GM18951 (cell line): Measurements from ENCODE around the gene SMIM27.
"Not testable (repeated sequence)": the region's sequence is repeated elsewhere in the genome, so short reads cannot be mapped to it uniquely, and the experiment has no call there.

Experiments used
- POLR2A ChIP-seq: IDR thresholded peaks from 4 replicates; pipeline ENCODE4 v1.6.1; 2011; ENCODE audit warnings: mild to moderate bottlenecking; ENCODE audit not compliant: insufficient read length, insufficient read depth; ENCODE audit errors: extremely low read depth
- in situ Hi-C: fragments of 300-500 bp; cut with MboI; formaldehyde crosslinking; loops from one replicate; pipeline ENCODE4 v1.12.0; 2022; ENCODE audit warnings: low sequenced_read_pairs, mixed read lengths, inconsistent platforms; ENCODE audit not compliant: unreplicated experiment

Gene SMIM27

DNA sequence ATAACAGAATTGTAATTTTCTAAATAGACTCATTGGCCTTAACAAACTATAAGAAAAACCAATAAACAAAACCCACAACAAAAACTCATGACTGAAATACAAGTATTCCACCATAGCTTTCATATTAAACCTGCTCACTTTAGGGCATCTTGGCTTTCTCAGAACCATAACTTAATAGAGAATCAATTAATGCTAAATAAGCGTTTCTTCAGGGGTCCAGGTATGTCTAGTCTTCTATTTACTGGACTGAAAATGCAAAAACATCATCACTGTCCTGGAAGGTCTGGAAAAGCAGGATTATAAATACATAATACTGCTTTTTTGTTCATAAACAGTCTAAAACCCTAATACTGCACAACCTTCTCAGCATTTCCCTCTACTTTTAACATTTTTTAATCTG, 6.2 kb upstream of the SMIM27 start:
- in situ Hi-C loops = no loop called here
- no peak for TF ChIP-seq POLR2A

DNA sequence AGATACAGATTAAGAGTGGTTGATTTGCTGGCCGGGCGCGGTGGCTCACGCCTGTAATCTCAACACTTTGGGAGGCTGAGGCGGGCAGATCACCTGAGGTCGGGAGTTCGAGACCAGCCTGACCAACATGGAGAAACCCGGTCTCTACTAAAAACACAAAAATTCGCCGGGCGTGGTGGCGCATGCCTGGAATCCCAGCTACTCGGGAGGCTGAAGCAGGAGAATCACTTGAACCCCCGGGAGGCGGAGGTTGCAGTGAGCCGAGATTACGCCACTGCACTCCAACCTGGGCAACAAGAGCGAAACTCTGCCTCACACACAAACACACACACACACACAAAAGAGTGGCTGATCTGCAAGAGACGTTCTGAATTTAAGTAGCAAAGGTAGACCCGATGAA, 3.9 kb upstream of the SMIM27 start:
- in situ Hi-C loops = not testable (repeated sequence)

DNA sequence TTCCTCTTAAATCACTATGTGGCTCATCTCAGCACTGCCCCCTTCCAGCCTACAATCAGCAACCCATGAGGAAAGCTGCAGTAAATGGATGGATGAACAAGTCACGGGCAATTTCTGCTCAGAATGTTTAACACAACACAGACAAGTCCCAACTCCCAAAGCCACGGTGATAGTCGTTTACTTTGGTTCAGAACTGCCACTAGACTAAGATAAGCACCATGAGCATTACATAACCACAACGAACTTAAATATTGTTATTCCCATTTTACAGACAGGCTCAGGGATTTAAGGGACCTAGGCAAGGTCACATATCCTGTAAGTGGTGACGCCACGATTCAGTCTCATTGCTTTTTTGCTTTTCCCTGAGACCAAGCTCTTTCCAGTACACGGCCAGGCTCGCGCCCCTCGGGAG, 2.0 kb upstream of the SMIM27 start:
- in situ Hi-C loops = no loop called here

DNA sequence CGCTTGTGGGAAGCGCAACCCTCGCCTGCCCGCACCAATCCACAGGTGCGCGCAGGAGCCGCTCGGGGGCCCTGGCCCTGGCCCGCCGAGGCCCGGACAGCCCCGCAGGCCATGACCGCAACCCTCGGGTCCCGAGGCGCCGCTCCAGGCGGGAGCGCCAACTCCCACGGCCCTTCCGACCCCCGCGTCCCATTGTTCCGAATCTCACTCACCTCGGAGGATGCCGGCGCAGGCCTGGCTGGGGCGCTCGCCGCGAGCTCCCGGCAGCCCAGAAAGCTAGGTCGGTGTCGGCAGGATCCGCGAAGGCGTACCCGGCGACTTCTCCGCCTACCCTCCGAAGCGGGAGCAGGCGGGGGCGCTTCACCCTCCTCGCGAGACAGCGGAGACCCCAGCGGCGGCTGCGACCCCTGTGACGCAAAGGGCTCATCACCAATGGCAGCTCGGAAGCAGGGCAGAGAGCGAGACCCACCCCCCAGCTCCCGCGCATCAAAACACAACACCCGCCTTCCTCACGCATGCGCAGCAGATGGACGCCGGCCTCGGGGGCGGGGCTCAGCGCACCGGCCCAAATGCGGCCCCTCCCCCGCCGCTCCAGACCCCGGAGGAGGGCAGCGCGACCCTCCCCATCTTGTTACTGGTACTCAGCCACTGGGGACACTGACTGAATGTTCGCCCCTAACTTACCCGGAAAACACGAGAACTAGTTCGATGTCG, 1.4 kb upstream of the SMIM27 start:
- TF ChIP-seq POLR2A = peak; percentile 54
- in situ Hi-C loops = no loop called here

More for the DNA sequence above, 2.0 kb upstream of the SMIM27 start:
- TF ChIP-seq POLR2A = no peak

DNA sequence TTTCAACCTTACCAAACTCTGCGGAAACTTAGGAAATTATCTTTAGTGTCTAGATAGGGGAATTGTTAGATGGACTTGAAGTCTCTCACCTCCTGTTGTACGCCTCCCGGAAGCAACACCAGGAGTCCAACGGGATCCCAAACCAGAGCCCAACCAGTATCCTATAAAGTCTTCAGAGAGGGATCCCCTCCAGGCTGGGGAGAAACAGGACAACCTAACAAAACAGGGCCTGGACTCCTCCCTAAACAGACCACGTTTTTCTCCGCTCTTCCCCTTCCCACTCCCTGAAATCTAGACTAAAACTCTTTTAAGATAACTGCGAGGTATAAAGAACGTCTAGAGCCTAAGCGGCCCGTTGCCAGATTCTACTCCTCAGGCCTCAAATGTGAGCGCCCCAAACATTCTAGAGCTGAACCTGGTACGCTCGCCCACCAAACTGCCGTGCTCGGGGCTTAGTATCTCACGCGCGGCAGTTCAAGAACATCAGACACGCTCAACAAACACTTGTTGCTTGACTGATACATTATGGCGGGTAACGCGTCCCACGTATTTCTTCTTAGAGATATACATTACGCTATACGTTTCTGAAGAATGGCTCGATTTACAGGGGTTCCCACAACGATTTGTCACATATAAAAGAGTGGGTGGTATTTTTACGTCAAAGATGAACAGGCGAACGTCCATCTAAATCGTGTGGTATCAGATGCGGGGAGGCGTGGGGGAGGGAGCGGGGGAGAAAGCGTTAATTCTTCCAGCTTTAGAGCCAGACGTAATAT, 663 bp upstream of the SMIM27 start:
- no peak for TF ChIP-seq POLR2A
- in situ Hi-C loops = no loop called here

DNA sequence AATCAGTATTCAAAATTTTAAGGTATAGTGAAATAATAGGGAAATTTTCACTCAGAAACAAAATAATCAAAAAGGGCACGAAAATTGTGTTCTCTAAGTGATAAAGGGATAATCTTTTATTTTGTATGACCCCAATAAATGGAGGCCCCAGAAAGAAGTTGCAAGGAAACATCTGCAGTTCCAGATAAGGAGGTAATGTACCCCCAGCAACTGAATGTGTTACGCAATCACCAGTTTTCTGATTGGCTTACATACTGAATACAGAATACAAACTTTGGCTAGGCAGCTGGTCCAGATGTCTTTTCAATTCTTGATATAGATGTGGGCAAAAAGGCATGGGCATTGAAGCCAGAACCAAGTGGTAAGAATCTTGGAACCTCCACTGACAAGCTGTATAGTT, 2.0 kb downstream of the SMIM27 start:
- in situ Hi-C loops = no loop called here
- TF ChIP-seq POLR2A = no peak

DNA sequence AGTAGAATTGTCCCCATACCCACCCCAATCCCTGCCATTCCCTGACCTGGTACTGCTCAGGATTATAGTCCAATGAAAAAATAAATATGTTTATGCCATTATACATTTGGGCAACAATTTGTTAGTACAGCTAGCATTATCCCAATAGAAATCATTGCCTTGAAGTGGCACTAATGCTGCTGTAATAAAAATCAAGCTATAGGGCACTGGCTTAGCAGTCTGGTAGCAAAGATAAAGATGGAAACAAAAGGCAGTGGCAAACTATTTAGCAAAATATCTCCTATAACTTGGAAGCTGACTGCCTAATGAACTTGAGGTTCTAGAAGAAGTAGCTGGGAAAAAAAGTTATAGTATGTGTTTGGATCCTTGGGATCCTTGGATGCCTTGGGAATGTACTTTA, 2.5 kb downstream of the SMIM27 start:
- in situ Hi-C loops = no loop called here
- no peak for TF ChIP-seq POLR2A

DNA sequence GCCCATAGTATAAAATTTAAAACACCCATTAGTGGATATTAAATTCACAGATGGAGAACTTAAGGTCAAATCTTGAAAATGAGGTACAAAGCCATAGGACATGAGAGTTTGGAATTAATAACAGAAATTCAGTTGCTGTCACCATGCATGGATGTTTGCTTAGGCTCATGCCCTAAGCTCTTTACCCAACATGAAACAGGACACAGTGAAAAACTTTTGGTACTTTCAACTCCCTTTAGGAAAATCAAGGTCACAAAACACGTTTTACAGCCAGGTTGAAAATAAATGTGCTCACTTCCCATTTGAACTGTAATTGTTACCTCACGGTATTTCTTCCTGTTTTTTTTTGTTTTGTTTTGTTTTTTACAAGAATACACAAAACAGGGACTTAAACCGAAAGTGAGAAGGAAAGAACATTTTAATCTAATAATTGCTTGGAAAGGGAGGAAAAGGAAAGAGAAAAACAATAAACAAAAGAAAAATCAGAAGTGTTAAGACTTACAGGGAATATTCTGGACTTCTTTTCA, 6.3 kb downstream of the SMIM27 start:
- in situ Hi-C loops = no loop called here
- TF ChIP-seq POLR2A = no peak

DNA sequence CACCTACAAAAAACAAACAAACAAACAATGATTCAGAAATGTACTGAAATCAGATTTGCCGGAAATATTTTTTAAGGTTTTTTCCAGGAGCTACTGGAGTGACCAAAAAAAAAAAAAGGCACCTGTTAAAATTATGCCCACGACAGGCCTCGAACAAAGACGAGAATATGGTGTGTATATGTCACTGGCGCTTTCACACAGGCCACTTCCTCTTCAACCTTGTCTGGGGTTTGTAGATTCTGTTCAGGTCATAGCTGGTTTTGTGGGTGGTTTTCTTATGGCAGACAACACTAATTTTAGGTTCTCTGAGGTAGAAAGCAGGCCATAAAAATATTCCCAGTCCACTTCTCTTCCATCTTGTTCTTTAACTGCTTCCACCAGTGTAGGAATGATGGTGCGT, 13.8 kb downstream of the SMIM27 start:
- in situ Hi-C loops = no loop called here
- no peak for TF ChIP-seq POLR2A

DNA sequence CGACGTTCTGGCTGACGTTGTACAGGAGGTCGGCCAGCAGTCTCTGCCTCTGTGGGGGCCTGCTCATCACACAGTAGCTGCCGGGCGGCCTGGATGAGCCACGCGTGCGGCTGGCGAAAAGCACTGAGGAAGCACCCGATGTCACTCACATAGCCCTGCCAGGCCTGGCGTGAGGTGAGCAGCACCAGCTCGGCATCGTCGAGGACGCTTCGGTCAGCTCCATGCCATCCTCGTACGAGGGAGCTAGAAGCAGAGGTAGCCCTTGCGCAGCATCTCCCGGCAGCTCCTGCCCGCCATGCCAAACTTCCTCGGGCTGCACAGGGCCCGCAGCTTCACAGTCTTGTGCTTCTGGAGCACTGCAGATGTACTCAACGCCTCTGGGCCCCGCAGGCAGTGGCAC, 14.6 kb downstream of the SMIM27 start:
- no peak for TF ChIP-seq POLR2A
- in situ Hi-C loops = no loop called here

DNA sequence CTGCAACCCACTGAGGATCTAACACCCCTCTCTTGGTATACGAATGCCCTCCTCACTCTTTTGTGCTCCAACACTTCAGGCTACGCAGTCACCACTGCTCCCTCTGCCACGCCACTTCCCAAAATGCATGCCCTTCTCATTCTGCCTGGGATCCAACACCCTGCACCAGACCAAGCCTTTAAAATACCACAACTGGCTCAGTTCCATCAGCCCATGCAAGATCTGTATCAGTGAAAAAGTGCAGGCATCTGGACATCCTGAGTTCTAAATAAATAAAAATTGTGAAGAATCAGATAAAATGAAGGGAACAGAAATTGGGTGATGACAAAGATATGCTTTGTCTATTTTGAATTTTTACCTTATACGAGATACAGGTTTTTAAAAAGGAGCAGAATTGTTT, 18.1 kb downstream of the SMIM27 start:
- in situ Hi-C loops = no loop called here

DNA sequence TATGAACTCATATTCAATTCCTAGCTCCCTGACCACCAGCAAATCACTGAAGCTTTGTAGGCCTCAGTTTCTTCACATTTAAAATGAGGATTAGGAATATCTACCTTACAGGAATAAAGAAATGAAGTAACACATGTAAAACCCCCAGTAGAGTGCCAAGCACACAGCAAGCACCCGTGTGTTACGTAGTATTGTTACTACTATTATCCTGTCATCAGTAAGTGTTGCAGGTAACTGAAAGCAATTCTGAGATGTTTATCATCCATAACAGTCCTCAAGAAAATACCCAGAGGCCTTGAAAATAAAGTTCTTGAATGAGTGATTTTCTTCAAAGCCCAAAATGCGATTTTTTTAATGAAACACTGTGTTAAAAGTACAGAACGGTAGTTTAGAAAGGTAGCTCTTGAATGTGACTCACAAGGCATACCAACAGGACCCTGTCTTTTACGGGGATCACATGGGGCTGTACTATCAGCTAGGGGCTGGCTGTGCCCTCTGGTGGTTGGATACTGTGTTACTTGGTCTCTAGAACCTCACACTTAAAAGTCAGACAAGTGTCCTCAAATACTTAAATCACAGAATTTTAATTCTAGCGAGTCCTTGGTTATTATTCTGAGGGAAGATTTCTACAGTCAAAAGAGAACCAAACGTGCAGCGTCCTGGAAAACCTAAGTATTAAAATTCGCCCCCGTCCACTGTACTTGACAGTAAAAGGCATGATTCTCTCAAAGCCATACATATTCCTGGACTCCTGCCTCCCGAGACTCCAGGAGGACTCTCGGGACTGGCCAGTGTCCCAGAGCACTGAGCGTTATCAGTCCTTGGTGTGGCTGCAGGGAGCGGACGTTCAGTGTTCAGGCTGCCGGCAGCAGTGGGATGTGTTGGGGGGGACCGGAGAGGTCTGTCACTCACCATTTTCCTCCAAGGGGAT, 20.1 kb downstream of the SMIM27 start:
- in situ Hi-C loops = no loop called here

More for the DNA sequence above, 18.1 kb downstream of the SMIM27 start:
- TF ChIP-seq POLR2A = no peak

DNA sequence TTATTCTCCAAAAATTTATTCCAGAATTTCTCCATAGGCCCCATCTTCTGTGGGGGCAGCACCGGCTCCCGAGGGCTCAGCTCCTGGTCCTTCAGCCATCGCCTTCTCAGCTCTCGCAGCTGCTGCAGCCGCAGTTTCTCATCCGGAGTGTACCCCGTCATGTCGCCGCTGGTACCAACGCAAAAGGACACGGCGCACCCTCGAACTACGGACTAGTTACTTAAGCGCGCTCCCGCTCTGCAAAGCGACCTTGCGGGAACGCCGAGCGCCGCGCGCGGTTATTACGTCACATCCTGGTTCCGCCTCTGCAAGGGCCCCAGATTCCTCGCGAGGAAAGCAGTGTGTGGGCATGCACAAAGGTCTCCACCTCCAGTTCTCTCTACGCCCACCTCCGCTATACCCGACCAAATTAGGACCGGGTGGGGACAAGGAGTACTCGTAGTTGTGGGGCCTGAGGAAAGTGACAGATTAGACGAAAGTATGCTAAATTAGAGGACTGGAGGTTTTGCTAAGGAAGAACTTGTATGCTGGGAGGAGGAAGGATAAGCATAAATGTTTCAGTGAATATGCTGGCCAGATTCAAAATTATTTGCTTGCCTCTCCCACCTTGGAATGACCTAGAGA, 20.9 kb downstream of the SMIM27 start, which contains the start of gene NDUFB6:
NDUFB6 (minus strand) TSS at position 260 of the 624 bp plus-strand sequence; CDS start at position 161, 99 bp downstream.
- in situ Hi-C loops = no loop called here
- peak; percentile 83 for TF ChIP-seq POLR2A

More for the DNA sequence above, 20.1 kb downstream of the SMIM27 start:
- TF ChIP-seq POLR2A = no peak
